ENCODE measurements around the gene SMCHD1. TPM values are rescaled to one million over a fixed set of nuclear protein-coding genes. Genes with fewer than 3 reads are reported as not detected.
"Not testable (repeated sequence)": the region's sequence is repeated elsewhere in the genome, so short reads cannot be mapped to it uniquely, and the experiment has no call there.

Gene SMCHD1
- polyA plus RNA-seq, 4 donors, result 11.2 to 37.7 (median 14.3) TPM

DNA sequence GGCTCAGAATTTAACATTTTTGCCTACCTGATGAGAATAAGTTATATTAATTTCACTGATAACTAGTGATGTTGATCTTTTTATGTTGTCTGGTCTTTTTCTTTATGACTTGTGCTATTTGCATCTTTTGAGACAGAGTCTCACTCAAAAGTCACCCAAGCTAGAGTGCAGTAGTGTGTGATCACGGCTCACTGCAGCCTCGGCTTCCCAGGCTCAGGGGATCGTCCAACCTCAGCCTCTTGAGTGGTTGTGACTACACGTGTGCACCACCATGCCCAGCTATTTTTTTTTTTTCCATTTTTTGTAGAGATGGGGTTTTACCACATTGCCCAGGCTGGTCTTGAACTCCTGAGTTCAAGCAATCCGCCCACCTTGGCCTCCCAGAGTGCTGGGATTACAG is 7.5 kb downstream of the SMCHD1 start:
- H3K4me3 ChIP-seq (ENCODE audit: low read depth in 1 of 3, low read length in 3 of 3), result no peak overlapping the region
- H3K4me1 ChIP-seq (ENCODE audit: control insufficient read depth in 3 of 3, insufficient read depth in 2 of 3, low read depth in 1 of 3, low read length in 2 of 3), result peaks cover 0 to 18% (median 4%) of the 10 kb centered on the region in 3 donors
- 78 to 90% (median 84%) methylated on average over 5 of the region's 5 CpGs for WGBS, 3 donors
- FAIRE-seq (no peak), DNase-seq (no peak)
- peaks cover under 1 to 8% (median 2%) of the 10 kb centered on the region in 3 donors for H3K36me3 ChIP-seq (ENCODE audit: control insufficient read depth in 3 of 3, insufficient read depth in 2 of 3, low read depth in 1 of 3, low read length in 3 of 3)
- no peak overlapping the region for H3K27ac ChIP-seq (ENCODE audit: low read depth in 1 of 3, low read length in 2 of 3)
- no peaks in the 10 kb centered on the region for H3K9me3 ChIP-seq (ENCODE audit: control insufficient read depth in 2 of 2, insufficient read depth in 1 of 2, low read depth in 1 of 2, low read length in 1 of 2)
- no peaks in the 10 kb centered on the region for H3K27me3 ChIP-seq (ENCODE audit: control insufficient read depth in 3 of 3, insufficient read depth in 3 of 3, low read length in 3 of 3)

DNA sequence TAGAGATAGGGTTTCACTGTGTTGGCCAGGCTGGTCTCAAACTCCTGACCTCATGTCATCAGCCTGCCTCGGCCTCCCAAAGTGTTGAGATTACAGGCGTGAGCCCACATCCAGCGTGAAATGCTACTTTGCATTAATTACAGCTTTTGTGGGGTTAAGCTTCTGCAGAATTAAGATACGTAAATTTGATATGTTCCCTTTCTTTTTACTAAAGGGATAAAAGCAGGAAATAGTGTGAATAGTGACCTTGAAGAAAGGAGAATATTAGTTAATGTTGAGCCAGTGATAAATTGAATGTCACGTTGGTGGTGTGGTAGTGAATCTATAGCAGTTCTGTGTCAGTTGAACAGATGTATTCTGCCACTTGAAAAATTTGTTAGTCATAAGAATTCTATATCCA is 16.9 kb downstream of the SMCHD1 start:
- no peak overlapping the region for H3K27ac ChIP-seq (ENCODE audit: low read depth in 1 of 3, low read length in 2 of 3)

DNA sequence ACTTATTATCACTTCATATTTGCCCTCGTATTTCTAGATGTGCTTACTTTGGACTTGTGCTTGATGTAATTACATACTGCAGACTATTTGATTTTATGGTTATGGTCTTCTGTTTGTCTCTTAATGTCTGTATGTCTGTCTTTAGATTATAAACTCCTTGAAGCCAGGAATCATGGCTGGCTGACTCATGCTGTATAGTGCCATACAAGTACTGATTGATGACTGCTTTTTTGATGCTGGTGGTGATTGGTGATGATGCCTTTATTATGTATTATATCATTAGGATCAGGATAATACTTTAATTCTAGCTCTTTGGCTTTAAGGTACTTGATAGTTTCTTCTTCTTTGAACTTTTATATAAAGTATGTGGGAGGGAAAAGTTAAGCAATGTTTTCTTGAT is 17.3 kb downstream of the SMCHD1 start:
- H3K4me3 ChIP-seq (ENCODE audit: low read depth in 1 of 3, low read length in 3 of 3), result no peak overlapping the region
- no peaks in the 10 kb centered on the region for H3K9me3 ChIP-seq (ENCODE audit: control insufficient read depth in 2 of 2, insufficient read depth in 1 of 2, low read depth in 1 of 2, low read length in 1 of 2)
- 83 to 89% (median 87%) methylated on average over 1 of the region's 1 CpG for WGBS, 3 donors
- H3K27ac ChIP-seq (ENCODE audit: low read depth in 1 of 3, low read length in 2 of 3), result no peak overlapping the region
- FAIRE-seq, result no peak
- H3K27me3 ChIP-seq (ENCODE audit: control insufficient read depth in 3 of 3, insufficient read depth in 3 of 3, low read length in 3 of 3), result no peaks in the 10 kb centered on the region
- no peak for DNase-seq
- peaks cover 9 to 32% (median 24%) of the 10 kb centered on the region in 3 donors for H3K36me3 ChIP-seq (ENCODE audit: control insufficient read depth in 3 of 3, insufficient read depth in 2 of 3, low read depth in 1 of 3, low read length in 3 of 3)
- H3K4me1 ChIP-seq (ENCODE audit: control insufficient read depth in 3 of 3, insufficient read depth in 2 of 3, low read depth in 1 of 3, low read length in 2 of 3), result no peaks in the 10 kb centered on the region

More for the DNA sequence above, 16.9 kb downstream of the SMCHD1 start:
- no peaks in the 10 kb centered on the region for H3K27me3 ChIP-seq (ENCODE audit: control insufficient read depth in 3 of 3, insufficient read depth in 3 of 3, low read length in 3 of 3)
- no peaks in the 10 kb centered on the region for H3K4me1 ChIP-seq (ENCODE audit: control insufficient read depth in 3 of 3, insufficient read depth in 2 of 3, low read depth in 1 of 3, low read length in 2 of 3)
- H3K9me3 ChIP-seq (ENCODE audit: control insufficient read depth in 2 of 2, insufficient read depth in 1 of 2, low read depth in 1 of 2, low read length in 1 of 2), result no peaks in the 10 kb centered on the region
- H3K4me3 ChIP-seq (ENCODE audit: low read depth in 1 of 3, low read length in 3 of 3), result no peak overlapping the region
- DNase-seq (no peak), FAIRE-seq (no peak)
- peaks cover 9 to 31% (median 24%) of the 10 kb centered on the region in 3 donors for H3K36me3 ChIP-seq (ENCODE audit: control insufficient read depth in 3 of 3, insufficient read depth in 2 of 3, low read depth in 1 of 3, low read length in 3 of 3)
- WGBS, 3 donors, result 89 to 95% (median 93%) methylated on average over 5 of the region's 5 CpGs

DNA sequence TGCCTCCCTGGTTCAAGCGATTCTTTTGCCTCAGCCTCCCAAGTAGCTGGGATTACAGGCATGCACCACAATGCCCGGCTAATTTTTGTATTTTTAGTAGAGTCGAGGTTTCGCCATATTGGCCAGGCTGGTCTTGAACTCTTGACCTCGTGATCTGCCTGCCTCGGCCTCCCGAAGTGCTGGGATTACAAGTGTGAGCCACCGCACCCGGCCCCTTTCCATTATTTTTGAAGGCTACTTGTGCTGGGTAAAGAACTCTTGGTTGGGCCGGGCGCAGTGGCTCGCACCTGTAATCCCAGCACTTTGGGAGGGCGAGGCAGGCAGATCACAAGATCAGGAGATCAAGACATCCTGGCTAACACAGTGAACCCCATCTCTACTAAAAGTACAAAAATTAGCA is 23.4 kb downstream of the SMCHD1 start:
- DNase-seq; FAIRE-seq; H3K4me3 ChIP-seq (ENCODE audit: low read depth in 1 of 3, low read length in 3 of 3); H3K9me3 ChIP-seq (ENCODE audit: control insufficient read depth in 2 of 2, insufficient read depth in 1 of 2, low read depth in 1 of 2, low read length in 1 of 2); H3K4me1 ChIP-seq (ENCODE audit: control insufficient read depth in 3 of 3, insufficient read depth in 2 of 3, low read depth in 1 of 3, low read length in 2 of 3); H3K27me3 ChIP-seq (ENCODE audit: control insufficient read depth in 3 of 3, insufficient read depth in 3 of 3, low read length in 3 of 3); H3K27ac ChIP-seq (ENCODE audit: low read depth in 1 of 3, low read length in 2 of 3): not testable (repeated sequence)
- WGBS, 3 donors, result 97 to 100% (median 99%) methylated on average over 13 of the region's 13 CpGs
- H3K36me3 ChIP-seq (ENCODE audit: control insufficient read depth in 3 of 3, insufficient read depth in 2 of 3, low read depth in 1 of 3, low read length in 3 of 3), result peaks cover under 1 to 21% (median 15%) of the 10 kb centered on the region in 3 donors

DNA sequence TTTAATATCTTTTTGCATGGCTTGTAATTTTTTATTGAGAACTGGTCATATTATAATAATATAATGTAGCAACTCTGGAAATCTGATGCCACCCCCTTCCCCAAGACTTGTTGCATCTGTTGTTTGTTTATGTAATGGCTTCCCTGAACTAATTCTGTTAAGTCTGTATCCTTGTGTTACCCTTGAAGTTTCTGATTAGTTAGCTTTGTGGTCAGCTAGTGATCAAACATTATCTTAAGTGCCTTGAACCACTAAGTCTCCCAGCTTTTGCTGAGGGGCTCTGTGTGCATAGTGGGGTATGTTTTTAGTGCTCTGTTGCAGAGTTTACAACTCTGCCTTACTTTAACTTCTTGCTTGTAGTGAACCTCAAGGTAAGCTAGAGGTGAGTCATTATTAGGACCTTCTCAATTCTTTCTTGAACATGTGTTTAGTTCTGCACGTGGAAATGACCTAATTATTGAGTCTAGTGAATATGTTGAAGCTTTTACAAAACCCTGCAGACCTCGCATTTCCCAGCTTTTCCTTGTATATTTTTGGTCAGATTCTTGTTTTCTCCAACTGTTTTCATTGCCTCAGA is 24.8 kb downstream of the SMCHD1 start:
- 58 to 81% (median 80%) methylated on average over 2 of the region's 2 CpGs for WGBS, 3 donors
- H3K27me3 ChIP-seq (ENCODE audit: control insufficient read depth in 3 of 3, insufficient read depth in 3 of 3, low read length in 3 of 3), result no peaks in the 10 kb centered on the region
- H3K4me3 ChIP-seq (ENCODE audit: low read depth in 1 of 3, low read length in 3 of 3), result no peak overlapping the region
- no peak overlapping the region for H3K27ac ChIP-seq (ENCODE audit: low read depth in 1 of 3, low read length in 2 of 3)
- DNase-seq (no peak), FAIRE-seq (no peak)
- H3K4me1 ChIP-seq (ENCODE audit: control insufficient read depth in 3 of 3, insufficient read depth in 2 of 3, low read depth in 1 of 3, low read length in 2 of 3), result no peaks in the 10 kb centered on the region
- H3K9me3 ChIP-seq (ENCODE audit: control insufficient read depth in 2 of 2, insufficient read depth in 1 of 2, low read depth in 1 of 2, low read length in 1 of 2), result peaks cover 0 to 2% of the 10 kb centered on the region in 2 donors
- peaks cover 0 to 21% (median 11%) of the 10 kb centered on the region in 3 donors for H3K36me3 ChIP-seq (ENCODE audit: control insufficient read depth in 3 of 3, insufficient read depth in 2 of 3, low read depth in 1 of 3, low read length in 3 of 3)

DNA sequence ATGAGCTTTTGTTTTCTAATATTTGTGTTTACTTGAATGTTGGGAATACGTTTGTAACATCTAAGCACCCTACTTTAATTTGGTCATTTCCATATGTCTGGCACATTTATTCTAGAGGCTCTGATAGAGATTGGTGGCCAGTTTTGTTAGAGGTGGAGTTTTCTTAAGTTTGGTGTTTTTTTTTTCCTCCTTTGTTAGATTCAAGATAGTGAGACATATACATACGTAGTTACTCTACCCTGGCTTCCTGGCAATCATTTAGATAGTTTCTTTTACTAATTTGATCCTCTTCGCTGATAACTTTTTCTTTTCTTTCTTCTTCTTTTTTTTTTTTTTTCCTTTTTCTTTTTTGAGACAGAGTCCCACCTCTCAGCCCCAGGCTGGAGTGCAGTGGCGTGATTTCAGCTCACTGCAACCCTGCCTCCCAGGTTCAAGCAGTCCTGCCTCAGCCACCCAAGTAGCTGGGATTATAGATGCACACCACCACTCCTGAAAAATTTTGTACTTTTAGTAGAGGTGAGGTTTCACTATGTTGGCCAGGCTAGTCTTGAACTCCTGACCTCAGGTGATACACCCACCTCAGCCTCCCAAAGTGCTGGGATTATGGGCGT is 26.6 kb downstream of the SMCHD1 start:
- H3K27ac ChIP-seq (ENCODE audit: low read depth in 1 of 3, low read length in 2 of 3), result no peak overlapping the region
- peaks cover 0 to 4% of the 10 kb centered on the region in 2 donors for H3K9me3 ChIP-seq (ENCODE audit: control insufficient read depth in 2 of 2, insufficient read depth in 1 of 2, low read depth in 1 of 2, low read length in 1 of 2)
- whole genome bisulfite sequencing, 3 donors, result 85 to 93% (median 87%) methylated on average over 5 of the region's 5 CpGs
- no peaks in the 10 kb centered on the region for H3K27me3 ChIP-seq (ENCODE audit: control insufficient read depth in 3 of 3, insufficient read depth in 3 of 3, low read length in 3 of 3)
- peaks cover 0 to 19% (median 8%) of the 10 kb centered on the region in 3 donors for H3K36me3 ChIP-seq (ENCODE audit: control insufficient read depth in 3 of 3, insufficient read depth in 2 of 3, low read depth in 1 of 3, low read length in 3 of 3)
- no peak overlapping the region for H3K4me3 ChIP-seq (ENCODE audit: low read depth in 1 of 3, low read length in 3 of 3)
- H3K4me1 ChIP-seq (ENCODE audit: control insufficient read depth in 3 of 3, insufficient read depth in 2 of 3, low read depth in 1 of 3, low read length in 2 of 3), result no peaks in the 10 kb centered on the region
- FAIRE-seq (no peak), DNase-seq (no peak)

DNA sequence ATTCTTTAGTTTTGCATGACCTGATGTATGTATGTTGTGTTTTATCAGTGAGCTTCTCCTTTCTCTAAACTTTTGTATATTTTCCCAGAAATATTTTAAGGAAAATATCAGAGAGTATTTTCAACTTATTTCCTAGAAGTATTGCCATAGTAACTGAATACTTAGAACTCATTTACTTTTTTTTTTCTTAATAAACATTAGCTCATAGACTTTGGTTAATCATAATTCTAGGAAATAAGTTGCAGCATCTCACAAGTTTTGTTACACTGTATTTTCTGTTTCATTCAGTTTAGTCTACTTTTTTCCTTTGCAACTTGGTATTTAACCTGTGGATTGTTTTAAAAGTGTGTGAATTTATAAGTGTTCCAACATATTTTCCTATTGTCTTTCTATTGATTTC is 27.5 kb downstream of the SMCHD1 start:
- FAIRE-seq (peak; percentile 84), DNase-seq (no peak)
- peaks cover 0 to 4% of the 10 kb centered on the region in 2 donors for H3K9me3 ChIP-seq (ENCODE audit: control insufficient read depth in 2 of 2, insufficient read depth in 1 of 2, low read depth in 1 of 2, low read length in 1 of 2)
- no peak overlapping the region for H3K27ac ChIP-seq (ENCODE audit: low read depth in 1 of 3, low read length in 2 of 3)
- H3K36me3 ChIP-seq (ENCODE audit: control insufficient read depth in 3 of 3, insufficient read depth in 2 of 3, low read depth in 1 of 3, low read length in 3 of 3), result peaks cover 1 to 16% (median 8%) of the 10 kb centered on the region in 3 donors
- no peaks in the 10 kb centered on the region for H3K4me1 ChIP-seq (ENCODE audit: control insufficient read depth in 3 of 3, insufficient read depth in 2 of 3, low read depth in 1 of 3, low read length in 2 of 3)
- no peak overlapping the region for H3K4me3 ChIP-seq (ENCODE audit: low read depth in 1 of 3, low read length in 3 of 3)
- no peaks in the 10 kb centered on the region for H3K27me3 ChIP-seq (ENCODE audit: control insufficient read depth in 3 of 3, insufficient read depth in 3 of 3, low read length in 3 of 3)

DNA sequence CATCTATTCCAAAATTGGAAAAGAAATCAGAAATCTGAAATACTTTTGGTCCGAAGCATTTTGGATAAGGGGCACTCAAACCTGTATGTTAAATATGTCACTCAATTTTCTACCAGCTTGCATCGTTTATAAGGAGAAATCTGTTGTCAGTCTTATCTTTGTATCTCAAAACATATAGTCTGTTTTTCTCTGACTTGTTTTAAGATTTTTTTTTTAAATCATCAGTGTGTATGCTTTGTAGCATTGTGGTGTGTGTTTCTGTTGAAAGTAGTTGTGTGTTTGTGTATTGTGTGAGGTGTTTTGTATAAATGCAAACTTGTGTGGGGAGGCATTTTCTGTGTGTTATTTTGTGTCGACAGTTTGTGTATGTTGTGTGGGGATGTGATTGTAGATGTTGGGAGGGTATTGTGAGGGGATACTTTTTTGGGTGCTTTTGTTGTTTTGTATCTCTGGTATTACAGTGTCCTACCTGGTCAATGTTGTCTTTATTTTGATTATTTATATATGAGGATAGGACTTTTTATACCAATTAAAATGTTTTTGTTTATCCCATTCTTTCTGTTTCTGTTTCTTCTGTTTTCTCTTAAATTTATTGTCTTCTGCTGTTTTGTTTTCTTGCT is 30.9 kb downstream of the SMCHD1 start:
- H3K4me1 ChIP-seq (ENCODE audit: control insufficient read depth in 3 of 3, insufficient read depth in 2 of 3, low read depth in 1 of 3, low read length in 2 of 3), result no peaks in the 10 kb centered on the region
- DNase-seq, result no peak
- WGBS, 3 donors, result 92 to 95% (median 94%) methylated on average over 3 of the region's 3 CpGs
- no peaks in the 10 kb centered on the region for H3K27me3 ChIP-seq (ENCODE audit: control insufficient read depth in 3 of 3, insufficient read depth in 3 of 3, low read length in 3 of 3)
- H3K27ac ChIP-seq (ENCODE audit: low read depth in 1 of 3, low read length in 2 of 3), result no peak overlapping the region
- H3K9me3 ChIP-seq (ENCODE audit: control insufficient read depth in 2 of 2, insufficient read depth in 1 of 2, low read depth in 1 of 2, low read length in 1 of 2), result peaks cover 0 to 4% of the 10 kb centered on the region in 2 donors
- no peak for FAIRE-seq
- H3K4me3 ChIP-seq (ENCODE audit: low read depth in 1 of 3, low read length in 3 of 3), result no peak overlapping the region
- peaks cover 6 to 19% (median 13%) of the 10 kb centered on the region in 3 donors for H3K36me3 ChIP-seq (ENCODE audit: control insufficient read depth in 3 of 3, insufficient read depth in 2 of 3, low read depth in 1 of 3, low read length in 3 of 3)
